H1 (cell line): ENCODE results near the gene APOBEC3H. TPM values are rescaled to one million over a fixed set of nuclear protein-coding genes. Genes with fewer than 3 reads are reported as not detected.

Experiments used
- CTCF ChIA-PET: fragments of 300-600 bp; sonication (Branson Sonifier 250); formaldehyde crosslinking; loops from one replicate; lab custom pipeline; 2021; ENCODE audit not compliant: partially characterized antibody; lab: Charles Lee
- POLR2A ChIA-PET: fragments of 300-600 bp; sonication (Branson Sonifier 250); formaldehyde crosslinking; loops from one replicate; lab custom pipeline; 2021; ENCODE audit warnings: inconsistent platforms; ENCODE audit not compliant: partially characterized antibody; lab: Charles Lee
- DNase-seq, 2 experiments: peaks; one replicate each; pipeline versions ENCODE4 v3.0.0 to v3.0.0-alpha.2; 2010 to 2022; ENCODE audit warnings: low spot score in 2 of 2, low read depth in 1 of 2, mixed read lengths in 1 of 2
- FAIRE-seq: peaks from 2 replicates; lab custom pipeline; 2011; peaks lifted over from hg19 to GRCh38; lab: Jason Lieb, UNC
- H2AFZ ChIP-seq: 2 replicates; pipeline ENCODE4 v1.8.1; 2012; ENCODE audit warnings: low read length, inconsistent platforms
- H2AK5ac ChIP-seq: 2 replicates; pipeline ENCODE4 v1.6.1; 2013; ENCODE audit warnings: low read depth, low read length
- H2BK120ac ChIP-seq: replicated peaks from 2 replicates; pipeline ENCODE3; 2013; ENCODE audit warnings: low read depth, low read length, inconsistent platforms
- H2BK12ac ChIP-seq: 2 replicates; pipeline ENCODE4 v1.6.1; 2013; ENCODE audit warnings: low read depth, low read length
- H2BK15ac ChIP-seq: 2 replicates; pipeline ENCODE4 v1.6.1; 2013; ENCODE audit warnings: low read length
- H2BK20ac ChIP-seq: 2 replicates; pipeline ENCODE4 v1.6.1; 2013; ENCODE audit warnings: low read length
- H2BK5ac ChIP-seq: 2 replicates; pipeline ENCODE4 v1.6.1; 2013; ENCODE audit warnings: low read depth, low read length
- H3K14ac ChIP-seq: 2 replicates; pipeline ENCODE4 v1.6.1; 2013; ENCODE audit warnings: inconsistent platforms; ENCODE audit not compliant: insufficient read length
- H3K18ac ChIP-seq: 2 replicates; pipeline ENCODE4 v1.6.1; 2013; ENCODE audit warnings: low read length; ENCODE audit errors: extremely low read depth
- H3K23ac ChIP-seq: 2 replicates; pipeline ENCODE4 v1.6.1; 2013; ENCODE audit warnings: inconsistent platforms; ENCODE audit not compliant: insufficient read length
- H3K23me2 ChIP-seq: 2 replicates; pipeline ENCODE4 v1.6.1; 2013; ENCODE audit warnings: low read depth, low read length
- H3K27ac ChIP-seq: 2 replicates; pipeline ENCODE4 v1.6.1; 2011; ENCODE audit warnings: low read depth, low read length, inconsistent platforms
- H3K27me3 ChIP-seq, 4 experiments: replicated peaks in 1 of 4; 1 replicate in 1 of 4; 2 replicates in 3 of 4; pipeline versions ENCODE4 v1.6.1 to v1.8.1; 2011 to 2013; ENCODE audit warnings: low read length in 3 of 4, mild to moderate bottlenecking in 3 of 4, inconsistent platforms in 2 of 4, mixed read lengths in 2 of 4, moderate library complexity in 1 of 4; ENCODE audit not compliant: control insufficient read depth in 3 of 4, insufficient read depth in 3 of 4; ENCODE audit errors: extremely low read depth in 1 of 4
- H3K36me3 ChIP-seq, 4 experiments: 2 replicates each; pipeline versions ENCODE4 v1.6.1 to v1.8.1; 2011 to 2013; ENCODE audit warnings: mild to moderate bottlenecking in 4 of 4, low read length in 3 of 4, moderate library complexity in 2 of 4, control low read depth in 1 of 4, inconsistent platforms in 1 of 4; ENCODE audit not compliant: insufficient read depth in 4 of 4, control insufficient read depth in 2 of 4
- H3K4ac ChIP-seq: replicated peaks from 2 replicates; pipeline ENCODE3; 2013; ENCODE audit warnings: low read length, low read depth, mixed read lengths, inconsistent platforms; ENCODE audit not compliant: insufficient read length
- H3K4me1 ChIP-seq, 4 experiments: replicated peaks in 1 of 4; 1 replicate in 1 of 4; 2 replicates in 3 of 4; pipeline versions ENCODE4 v1.6.1 to v1.8.1; 2011 to 2013; ENCODE audit warnings: low read length in 3 of 4, inconsistent platforms in 2 of 4, mixed read lengths in 1 of 4; ENCODE audit not compliant: insufficient read depth in 4 of 4, control insufficient read depth in 3 of 4
- H3K4me2 ChIP-seq, 2 experiments: 2 replicates each; pipeline versions ENCODE4 v1.6.1 to v1.8.1; 2011 to 2013; ENCODE audit warnings: low read depth in 2 of 2, low read length in 2 of 2, control low read depth in 1 of 2, inconsistent platforms in 1 of 2, mild to moderate bottlenecking in 1 of 2; ENCODE audit not compliant: insufficient read depth in 1 of 2
- H3K4me3 ChIP-seq, 4 experiments: fragments of 200-600, 300-600 bp in 1 of 4; sonication (generic), shearing (Covaris generic), sonication (Bioruptor Twin) in 1 of 4; 2 replicates each; pipeline versions ENCODE4 v1.5.1 to v1.8.1; 2011 to 2016; ENCODE audit warnings: low read length in 4 of 4, low read depth in 3 of 4, control low read depth in 2 of 4, inconsistent platforms in 2 of 4, mild to moderate bottlenecking in 2 of 4, mixed read lengths in 1 of 4, moderate library complexity in 1 of 4; ENCODE audit not compliant: insufficient read depth in 2 of 4; ENCODE audit errors: extremely low read depth in 1 of 4
- H3K56ac ChIP-seq: replicated peaks from 2 replicates; pipeline ENCODE3; 2013; ENCODE audit warnings: low read depth, mild to moderate bottlenecking, mixed read lengths, low read length, inconsistent platforms; ENCODE audit not compliant: insufficient read length
- H3K79me1 ChIP-seq: 2 replicates; pipeline ENCODE4 v1.6.1; 2013; ENCODE audit warnings: low read depth, low read length, control low read depth
- H3K79me2 ChIP-seq, 2 experiments: 2 replicates each; pipeline versions ENCODE4 v1.6.1 to v1.8.1; 2012 to 2013; ENCODE audit warnings: low read length in 2 of 2, mild to moderate bottlenecking in 2 of 2, inconsistent platforms in 1 of 2; ENCODE audit not compliant: insufficient read depth in 2 of 2, control insufficient read depth in 1 of 2
- H3K9ac ChIP-seq, 4 experiments: replicated peaks in 1 of 4; 1 replicate in 1 of 4; 2 replicates in 3 of 4; pipeline versions ENCODE4 v1.6.1 to v1.8.1; 2011 to 2013; ENCODE audit warnings: low read depth in 3 of 4, low read length in 3 of 4, control low read depth in 2 of 4, mild to moderate bottlenecking in 2 of 4, moderate library complexity in 2 of 4, inconsistent platforms in 1 of 4; ENCODE audit errors: extremely low read depth in 1 of 4
- H3K9me3 ChIP-seq, 2 experiments: 2 replicates each; pipeline versions ENCODE4 v1.6.1 to v1.8.1; 2012 to 2013; ENCODE audit warnings: mild to moderate bottlenecking in 2 of 2, moderate library complexity in 2 of 2, control low read depth in 1 of 2, inconsistent platforms in 1 of 2, low read depth in 1 of 2, low read length in 1 of 2, mixed read lengths in 1 of 2; ENCODE audit not compliant: insufficient read depth in 2 of 2
- H4K20me1 ChIP-seq, 2 experiments: replicated peaks in 1 of 2; 2 replicates each; pipeline versions ENCODE3 to v1.8.1; 2011 to 2013; ENCODE audit warnings: inconsistent platforms in 2 of 2, low read length in 2 of 2, mild to moderate bottlenecking in 1 of 2; ENCODE audit not compliant: insufficient read depth in 2 of 2, control insufficient read depth in 1 of 2
- H4K5ac ChIP-seq: 2 replicates; pipeline ENCODE4 v1.6.1; 2013; ENCODE audit warnings: low read length, low read depth, mixed read lengths, inconsistent platforms; ENCODE audit not compliant: insufficient read length
- H4K8ac ChIP-seq: 2 replicates; pipeline ENCODE4 v1.8.0; 2013; ENCODE audit warnings: mild to moderate bottlenecking, moderate library complexity, low read length, inconsistent platforms; ENCODE audit not compliant: insufficient read depth; ENCODE audit errors: extremely low read depth
- H4K91ac ChIP-seq: replicated peaks from 2 replicates; pipeline ENCODE3; 2013; ENCODE audit warnings: low read length, mixed read lengths, inconsistent platforms; ENCODE audit not compliant: insufficient read length
- CBX8 ChIP-seq: fragments of 300-800, 300-1000 bp; sonication (generic); IDR thresholded peaks from 2 replicates; pipeline ENCODE4 v1.7.1; 2016; ENCODE audit warnings: low read depth, low read length, borderline replicate concordance
- CEBPB ChIP-seq: IDR thresholded peaks from 2 replicates; pipeline ENCODE4 v1.6.1; 2012; ENCODE audit warnings: low read depth, low read length
- HDAC6 ChIP-seq: IDR thresholded peaks from one replicate; pipeline ENCODE4 v1.7.1; 2012; ENCODE audit warnings: low read depth, mild to moderate bottlenecking, inconsistent platforms, low read length, moderate library complexity
- NRF1 ChIP-seq: IDR thresholded peaks from 2 replicates; pipeline ENCODE4 v1.6.1; 2011; ENCODE audit warnings: mild to moderate bottlenecking, low read depth, low read length, improper control_type of control experiment
- POLR2A ChIP-seq, 2 experiments: IDR thresholded peaks; 1 replicate in 1 of 2; 2 replicates in 1 of 2; pipeline ENCODE4 v1.6.1; 2011; ENCODE audit warnings: low read depth in 2 of 2, low read length in 2 of 2, mild to moderate bottlenecking in 2 of 2; ENCODE audit errors: control extremely low read depth in 1 of 2
- RXRA ChIP-seq: IDR thresholded peaks from 2 replicates; pipeline ENCODE4 v1.6.1; 2011; ENCODE audit warnings: low read depth, mild to moderate bottlenecking, low read length, moderate library complexity; ENCODE audit not compliant: insufficient read depth
- SIN3A ChIP-seq, 2 experiments: IDR thresholded peaks in 1 of 2; conservative IDR thresholded peaks in 1 of 2; 2 replicates each; pipeline ENCODE4 v1.6.1; 2011 to 2012; ENCODE audit warnings: low read length in 2 of 2, improper control_type of control experiment in 1 of 2, low read depth in 1 of 2, mild to moderate bottlenecking in 1 of 2
- SP2 ChIP-seq: IDR thresholded peaks from 2 replicates; pipeline ENCODE4 v1.6.1; 2012; ENCODE audit warnings: mild to moderate bottlenecking, low read length, inconsistent platforms
- SP4 ChIP-seq: IDR thresholded peaks from 2 replicates; pipeline ENCODE4 v1.6.1; 2012; ENCODE audit warnings: low read length, inconsistent platforms
- WGBS, 2 experiments: shearing (Covaris generic) in 1 of 2; methylation state at CpG; one replicate each; pipeline versions ENCODE4 v1.1.6 to v1.1.7; 2013 to 2015; ENCODE audit warnings: low lambda C conversion rate in 2 of 2, mixed read lengths in 2 of 2, inconsistent platforms in 1 of 2, low coverage in 1 of 2, missing lambda C conversion rate in 1 of 2; ENCODE audit not compliant: insufficient replicate concordance in 2 of 2, insufficient coverage in 1 of 2, insufficient read length in 1 of 2; ENCODE audit errors: extremely low coverage in 1 of 2, missing lambda C conversion rate in 1 of 2; 5-methylcytosine and 5-hydroxymethylcytosine counted together
- polyA plus RNA-seq, 7 experiments: library from polyadenylated mRNA; depleted of rRNA in 3 of 7; stranded (reverse) in 5 of 7; unstranded in 2 of 7; fragments of >200 nt in 5 of 7; fragments of 200-250 nt in 2 of 7; gene quantifications; 1 replicate in 5 of 7; 2 replicates in 1 of 7; 4 replicates in 1 of 7; pipeline versions ENCODE4 v1.2.1 to v1.2.3, GENCODE V29; 2011 to 2013; ENCODE audit warnings: missing spikeins in 2 of 7, mixed read lengths in 2 of 7
- total RNA-seq: library from RNA; stranded (reverse); fragmentation: NEBNext Ultra II Directional; extraction: Animal tissue kit (Norgen Biotek cat#: 25700); gene quantifications from 2 replicates; pipeline ENCODE4 v1.2.1, GENCODE V29; 2021

Gene APOBEC3H
- total and polyA plus RNA-seq, 2 of the 8 experiments (the other 6 are each of a cell fraction or from before 2014, with no cell fraction given) = 0.47 to 0.56 TPM

GRCh38 chr22:39109361-39109760 is 12.3 kb downstream of the APOBEC3H start:
- Histone ChIP-seq H2BK5ac (no peak overlapping the region), H4K20me1 (no peaks in the 10 kb centered on the region), H3K9ac (no peak overlapping the region), H3K56ac (no peak overlapping the region), H2BK20ac (no peak overlapping the region), H3K14ac (no peak overlapping the region), H3K36me3 (no peaks in the 10 kb centered on the region), H2BK120ac (no peak overlapping the region), H2BK15ac (no peak overlapping the region), H3K18ac (no peak overlapping the region), H3K4me2 (no peak overlapping the region), H3K79me2 (no peaks in the 10 kb centered on the region), H3K4ac (no peak overlapping the region), H3K27ac (no peak overlapping the region), H4K8ac (no peak overlapping the region), H3K23me2 (no peaks in the 10 kb centered on the region), H2BK12ac (no peak overlapping the region), H3K27me3 (no peaks in the 10 kb centered on the region), H2AK5ac (no peak overlapping the region), H3K23ac (no peak overlapping the region), H3K79me1 (no peaks in the 10 kb centered on the region), H2AFZ (no peak overlapping the region), H4K5ac (no peak overlapping the region), H3K4me1 (peaks cover 2 to 6% (median 5%) of the 10 kb centered on the region in 4 experiments; a peak in 4 of 7 replicates), H3K9me3 (no peaks in the 10 kb centered on the region), H3K4me3 (no peak overlapping the region), H4K91ac (no peak overlapping the region)
- TF ChIP-seq POLR2A (IDR thresholded peaks at IDR 0.05; ENCODE audit: control extremely low read depth in 1 of 2, low read depth in 2 of 2, low read length in 2 of 2) (no peak), SP4 (no peak), HDAC6 (no peak), CEBPB (no peak), NRF1 (no peak), RXRA (no peak), SIN3A (conservative IDR thresholded peaks at IDR 0.05 in 1 of 2, IDR thresholded peaks at IDR 0.05 in 1 of 2; ENCODE audit: low read depth in 1 of 2, low read length in 2 of 2) (no peak), CBX8 (no peak), SP2 (no peak)
- no peak for FAIRE-seq
- no peak for DNase-seq
- ChIA-PET POLR2A (no interaction called here), CTCF (interaction anchor here (0.6 to 1.6 kb wide), 6 partner anchors 9 to 240 kb away, joined by 3 to 6 read pairs (median 3); no protein-coding TSS in a partner anchor)
- 95% methylated on average over 9 of the region's 9 CpGs; no CpG with 5 or more reads in 1 of the 2 experiments for WGBS, 2 experiments
